ENCODE data around the gene SLC43A3. TPM values are rescaled to one million over a fixed set of nuclear protein-coding genes. Genes with fewer than 3 reads are reported as not detected.
"Not testable (repeated sequence)": the region's sequence is repeated elsewhere in the genome, so short reads cannot be mapped to it uniquely, and the experiment has no call there.

The SLC43A3 gene
- total RNA-seq, 1 donor from 2014 or later, result 117 TPM

DNA sequence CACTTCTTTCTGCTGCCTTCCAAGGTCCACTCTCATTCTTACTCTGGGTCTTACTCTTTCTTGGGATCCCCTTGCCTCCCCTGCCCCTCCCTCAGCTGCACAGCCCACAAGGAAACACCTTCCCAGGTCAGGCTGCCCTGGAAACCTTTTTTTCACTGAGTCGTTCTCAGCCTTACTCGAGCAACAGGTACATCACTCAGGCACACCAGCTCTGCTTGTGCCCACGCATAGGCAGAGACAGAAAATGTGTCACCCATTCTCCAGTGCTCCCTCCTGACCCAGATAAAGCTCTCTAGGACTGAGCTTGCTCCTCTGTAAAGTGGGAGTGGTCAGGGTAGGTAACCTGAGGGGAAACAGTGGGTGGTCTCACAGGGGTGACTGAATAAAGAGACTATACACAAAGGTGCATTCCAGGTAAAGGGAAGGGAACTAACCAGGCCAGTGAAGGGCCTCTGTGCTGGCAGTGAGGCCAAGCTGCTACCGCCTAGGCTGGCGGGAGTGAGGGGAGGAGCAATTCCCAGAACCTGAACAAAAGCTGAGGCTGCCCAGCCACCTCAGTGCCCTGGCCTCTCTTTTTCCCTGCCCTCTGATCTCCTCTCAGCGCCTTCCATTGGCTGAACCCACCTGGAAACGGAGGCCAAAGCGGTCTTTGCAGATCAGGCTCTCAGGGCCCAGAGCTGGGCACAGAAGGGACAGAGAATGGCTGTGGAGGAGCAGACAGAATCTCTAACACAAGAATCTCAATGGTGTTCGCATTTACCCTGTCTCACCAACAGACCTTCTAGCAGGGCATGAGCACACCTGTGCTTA, 61.9 kb downstream of the SLC43A3 start:
- no peaks in the 10 kb centered on the region for H3K4me1 ChIP-seq
- DNase-seq (no peak), ATAC-seq (no peak)
- no peaks in the 10 kb centered on the region for H3K36me3 ChIP-seq
- intact Hi-C loops (cut with DNase I), result no loop called here
- no peaks in the 10 kb centered on the region for H3K27me3 ChIP-seq
- no peak overlapping the region for H3K27ac ChIP-seq
- TF ChIP-seq, protein P1, sequence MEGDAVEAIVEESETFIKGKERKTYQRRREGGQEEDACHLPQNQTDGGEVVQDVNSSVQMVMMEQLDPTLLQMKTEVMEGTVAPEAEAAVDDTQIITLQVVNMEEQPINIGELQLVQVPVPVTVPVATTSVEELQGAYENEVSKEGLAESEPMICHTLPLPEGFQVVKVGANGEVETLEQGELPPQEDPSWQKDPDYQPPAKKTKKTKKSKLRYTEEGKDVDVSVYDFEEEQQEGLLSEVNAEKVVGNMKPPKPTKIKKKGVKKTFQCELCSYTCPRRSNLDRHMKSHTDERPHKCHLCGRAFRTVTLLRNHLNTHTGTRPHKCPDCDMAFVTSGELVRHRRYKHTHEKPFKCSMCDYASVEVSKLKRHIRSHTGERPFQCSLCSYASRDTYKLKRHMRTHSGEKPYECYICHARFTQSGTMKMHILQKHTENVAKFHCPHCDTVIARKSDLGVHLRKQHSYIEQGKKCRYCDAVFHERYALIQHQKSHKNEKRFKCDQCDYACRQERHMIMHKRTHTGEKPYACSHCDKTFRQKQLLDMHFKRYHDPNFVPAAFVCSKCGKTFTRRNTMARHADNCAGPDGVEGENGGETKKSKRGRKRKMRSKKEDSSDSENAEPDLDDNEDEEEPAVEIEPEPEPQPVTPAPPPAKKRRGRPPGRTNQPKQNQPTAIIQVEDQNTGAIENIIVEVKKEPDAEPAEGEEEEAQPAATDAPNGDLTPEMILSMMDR (IDR thresholded peaks at IDR 0.05), result no peak
- no peaks in the 10 kb centered on the region for H3K9me3 ChIP-seq
- no peak overlapping the region for H3K4me3 ChIP-seq

DNA sequence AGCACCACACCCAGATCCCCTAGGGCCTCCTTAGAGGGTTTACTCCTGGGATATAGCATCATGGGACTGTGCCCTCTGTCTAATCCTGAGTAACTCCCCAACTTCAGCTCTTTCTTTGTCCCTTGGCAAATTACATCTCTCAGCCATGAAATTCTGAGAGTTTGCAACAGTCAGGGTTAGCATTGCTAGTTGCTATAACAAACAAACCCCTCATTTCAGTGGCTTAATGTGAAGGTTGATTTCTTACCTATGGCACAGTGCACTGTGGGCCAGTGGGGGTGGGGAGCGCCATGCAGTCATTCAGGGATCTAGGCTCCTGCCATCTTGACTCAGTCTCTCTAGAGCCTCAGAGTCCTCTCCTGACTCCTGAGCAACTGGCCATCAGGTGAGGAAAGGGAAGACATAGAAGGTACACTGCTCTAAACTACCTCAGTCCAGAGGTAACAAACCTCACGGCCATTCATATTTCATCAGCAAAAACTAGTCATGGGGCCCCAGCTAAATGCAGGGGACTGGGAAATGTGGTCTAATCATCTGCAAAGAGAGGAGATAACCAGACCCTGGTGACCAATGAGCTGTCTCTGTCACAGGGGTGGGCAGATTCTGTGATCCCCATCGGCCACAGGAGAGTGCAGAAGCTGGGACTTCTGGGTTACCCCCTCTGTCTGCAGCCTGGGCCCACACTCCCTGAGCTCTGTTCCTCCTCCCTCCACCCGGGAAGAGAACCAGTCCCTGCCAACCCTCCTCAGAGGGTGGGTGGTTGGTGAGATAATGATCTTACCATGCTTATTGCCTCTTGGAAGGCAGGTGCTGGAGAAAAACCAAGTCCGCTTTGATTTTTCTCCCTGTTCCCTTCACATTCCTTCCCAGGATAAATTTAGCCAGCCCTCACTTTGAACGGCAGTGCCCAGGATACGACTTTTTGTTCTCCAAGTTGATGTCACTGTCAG, 63.5 kb downstream of the SLC43A3 start:
- no peaks in the 10 kb centered on the region for H3K36me3 ChIP-seq
- DNase-seq (no peak), ATAC-seq (no peak)
- H3K9me3 ChIP-seq, result no peaks in the 10 kb centered on the region
- H3K4me3 ChIP-seq, result no peak overlapping the region
- TF ChIP-seq, protein P1 (IDR thresholded peaks at IDR 0.05), result no peak
- intact Hi-C loops (cut with DNase I), result no loop called here
- H3K27me3 ChIP-seq, result no peaks in the 10 kb centered on the region
- H3K4me1 ChIP-seq, result no peaks in the 10 kb centered on the region
- no peak overlapping the region for H3K27ac ChIP-seq

DNA sequence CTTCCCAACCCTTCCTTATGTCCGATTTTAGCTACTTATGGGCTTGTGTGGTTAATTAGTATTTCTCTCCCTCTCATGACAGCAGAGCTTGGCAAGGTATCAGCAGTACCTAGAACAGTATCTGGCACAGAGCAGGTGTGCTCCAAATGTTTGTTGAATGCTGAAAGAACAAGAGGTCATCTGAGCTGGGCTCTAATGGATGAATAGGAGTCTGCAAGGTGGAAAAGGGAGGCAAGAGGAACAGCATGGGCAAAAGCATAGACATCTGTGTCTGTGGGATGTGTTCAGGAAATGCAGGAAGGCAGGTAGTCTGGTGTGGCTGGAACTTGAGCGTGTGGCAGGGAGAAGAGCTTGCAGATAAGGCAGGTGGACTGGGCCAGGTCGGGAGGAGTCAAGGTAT, 65.0 kb downstream of the SLC43A3 start:
- ATAC-seq, result no peak
- H3K27ac ChIP-seq, result no peak overlapping the region
- DNase-seq, result no peak
- no peak overlapping the region for H3K4me3 ChIP-seq
- intact Hi-C loops (cut with DNase I), result no loop called here
- TF ChIP-seq, protein P1 (IDR thresholded peaks at IDR 0.05), result no peak
- no peaks in the 10 kb centered on the region for H3K9me3 ChIP-seq
- H3K27me3 ChIP-seq, result no peaks in the 10 kb centered on the region
- no peaks in the 10 kb centered on the region for H3K36me3 ChIP-seq
- H3K4me1 ChIP-seq, result peaks cover 12% of the 10 kb centered on the region

DNA sequence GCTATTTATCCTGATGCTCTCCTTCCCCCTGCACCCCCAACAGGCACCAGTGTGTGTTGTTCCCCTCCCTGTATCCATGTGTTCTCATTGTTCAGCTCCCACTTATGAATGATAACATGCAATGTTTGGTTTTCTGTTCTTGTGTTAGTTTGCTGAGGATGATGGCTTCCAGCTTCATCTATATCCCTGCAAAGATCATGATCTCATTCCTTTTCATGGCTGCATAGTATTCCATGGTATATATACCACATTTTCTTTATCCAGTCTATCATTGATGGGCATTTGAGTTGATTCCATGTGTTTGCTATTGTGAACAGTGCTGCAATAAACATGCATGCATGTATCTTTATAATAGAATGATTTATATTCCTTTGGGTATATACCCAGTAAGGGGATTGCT, 65.5 kb downstream of the SLC43A3 start:
- H3K9me3 ChIP-seq; H3K36me3 ChIP-seq; DNase-seq; ATAC-seq; H3K4me3 ChIP-seq; H3K27me3 ChIP-seq; intact Hi-C loops (cut with DNase I); H3K27ac ChIP-seq: not testable (repeated sequence)
- H3K4me1 ChIP-seq, result peaks cover 12% of the 10 kb centered on the region

DNA sequence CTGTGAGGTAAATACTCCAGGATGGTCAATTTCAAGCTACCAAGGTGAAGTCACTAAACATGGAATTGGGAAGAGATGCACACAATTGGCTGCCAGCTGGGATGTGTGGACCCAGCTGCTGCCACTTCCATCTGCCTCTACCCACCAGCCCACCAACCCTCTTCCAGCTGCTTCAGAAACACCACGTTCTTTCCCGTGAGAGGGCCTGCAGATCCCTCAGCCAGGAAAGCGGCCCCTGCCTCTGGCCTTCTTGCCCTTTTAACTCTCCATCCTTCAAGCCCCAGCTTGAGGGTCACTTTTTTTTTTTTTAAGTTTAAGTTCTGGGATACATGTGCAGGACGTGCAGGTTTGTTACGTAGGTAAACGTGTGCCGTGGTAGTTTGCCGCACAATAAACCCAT, 65.9 kb downstream of the SLC43A3 start:
- ATAC-seq (no peak), DNase-seq (no peak)
- H3K27ac ChIP-seq, result no peak overlapping the region
- no peak overlapping the region for H3K4me3 ChIP-seq
- no peaks in the 10 kb centered on the region for H3K36me3 ChIP-seq
- intact Hi-C loops (cut with DNase I), result no loop called here
- H3K27me3 ChIP-seq, result no peaks in the 10 kb centered on the region
- H3K9me3 ChIP-seq, result no peaks in the 10 kb centered on the region
- TF ChIP-seq, protein P1 (IDR thresholded peaks at IDR 0.05), result no peak
- peaks cover 12% of the 10 kb centered on the region for H3K4me1 ChIP-seq
